NCI-H526 (cell line): ENCODE measurements around the gene ZFAND2B.
A peak's percentile ranks its signal among the peaks of the same experiment; 100 is the strongest.

ENCODE experiments used
- DNase-seq, 2 experiments: peaks; one replicate each; lab custom pipeline; 2025; lab: John Stamatoyannopoulos, UW

The ZFAND2B gene, protein sequence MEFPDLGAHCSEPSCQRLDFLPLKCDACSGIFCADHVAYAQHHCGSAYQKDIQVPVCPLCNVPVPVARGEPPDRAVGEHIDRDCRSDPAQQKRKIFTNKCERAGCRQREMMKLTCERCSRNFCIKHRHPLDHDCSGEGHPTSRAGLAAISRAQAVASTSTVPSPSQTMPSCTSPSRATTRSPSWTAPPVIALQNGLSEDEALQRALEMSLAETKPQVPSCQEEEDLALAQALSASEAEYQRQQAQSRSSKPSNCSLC

DNA sequence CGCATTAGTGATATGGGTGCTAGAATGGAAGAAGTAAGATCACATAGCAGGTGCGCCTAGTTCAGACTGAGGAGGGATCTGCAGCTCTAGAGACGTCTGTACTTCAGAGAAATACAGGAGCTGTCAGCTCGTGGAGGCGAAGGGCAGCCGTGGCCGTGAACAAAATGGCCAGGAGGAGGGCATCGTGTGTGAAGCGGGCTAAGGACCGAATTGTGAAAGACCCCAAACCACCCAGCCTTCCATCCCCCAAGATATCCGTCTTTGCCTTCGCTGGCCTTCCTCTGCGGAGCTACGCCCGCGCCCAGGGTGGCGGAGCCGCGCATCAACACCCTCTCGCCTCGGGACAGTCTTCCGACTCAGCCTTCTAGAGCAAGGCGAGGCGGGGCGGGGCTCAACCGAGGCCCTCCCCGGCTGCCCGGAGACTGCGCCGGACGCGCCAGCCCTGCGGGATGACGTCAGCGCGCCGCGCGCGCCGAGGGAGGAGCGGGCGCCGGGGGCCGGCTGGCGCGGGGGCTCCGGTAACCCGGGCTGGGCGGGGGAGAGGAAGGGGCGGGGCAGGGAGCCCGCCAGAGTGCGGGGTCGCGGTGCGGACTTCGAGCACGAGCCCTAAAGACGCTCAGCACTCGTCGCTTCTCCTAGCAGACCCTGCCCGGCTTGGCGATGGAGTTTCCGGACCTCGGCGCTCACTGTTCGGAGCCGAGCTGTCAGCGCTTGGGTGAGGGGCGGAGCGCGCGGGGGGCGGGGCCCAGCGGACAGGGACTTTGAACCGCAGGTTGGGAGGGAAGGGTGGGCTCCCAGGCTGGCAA is at the start of gene ZFAND2B:
ZFAND2B (plus strand) TSS at position 455 of the 806 bp plus-strand sequence; CDS start at position 661, 206 bp downstream.
- DNase-seq, result peak; percentile 85 to 98

DNA sequence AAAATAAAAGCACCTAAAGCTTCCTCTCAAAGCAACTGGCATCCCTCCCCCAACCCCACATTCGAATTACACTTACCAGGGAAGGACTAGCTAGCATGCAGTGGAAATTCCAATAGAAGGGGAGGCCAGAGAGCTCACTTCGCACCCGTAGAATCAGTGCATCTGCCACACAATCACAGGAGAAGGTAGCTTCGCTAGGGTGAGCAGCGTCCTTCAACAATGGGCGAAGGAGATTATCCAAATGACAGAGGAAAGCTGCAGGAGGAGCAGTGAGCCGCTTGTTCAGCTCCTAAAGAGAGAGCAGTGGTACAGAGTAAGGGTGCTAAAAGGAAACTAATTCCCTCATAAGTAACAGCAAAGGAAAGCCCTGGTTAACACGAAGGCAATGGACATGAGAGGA is 49.2 kb upstream of the ZFAND2B start:
- DNase-seq, result no peak

DNA sequence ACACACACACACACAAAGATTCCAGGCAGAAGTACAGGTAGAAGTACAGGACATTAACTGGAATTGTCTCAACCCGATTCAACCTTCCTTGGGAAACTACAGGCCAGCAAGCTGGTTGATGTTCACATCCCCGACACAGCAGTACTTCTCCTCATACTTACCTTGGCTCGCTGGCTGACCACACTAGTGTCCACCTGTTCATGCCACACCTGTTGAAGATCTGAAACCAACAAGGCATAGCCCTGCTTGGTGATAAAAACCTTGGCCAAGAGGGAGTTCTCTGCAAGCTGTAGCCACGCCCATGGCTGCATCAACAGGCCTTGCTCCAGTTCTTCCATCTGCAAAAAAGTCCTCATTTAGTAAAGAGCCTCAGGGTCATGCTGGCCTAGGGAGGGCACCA is 48.6 kb upstream of the ZFAND2B start:
- no peak for DNase-seq

DNA sequence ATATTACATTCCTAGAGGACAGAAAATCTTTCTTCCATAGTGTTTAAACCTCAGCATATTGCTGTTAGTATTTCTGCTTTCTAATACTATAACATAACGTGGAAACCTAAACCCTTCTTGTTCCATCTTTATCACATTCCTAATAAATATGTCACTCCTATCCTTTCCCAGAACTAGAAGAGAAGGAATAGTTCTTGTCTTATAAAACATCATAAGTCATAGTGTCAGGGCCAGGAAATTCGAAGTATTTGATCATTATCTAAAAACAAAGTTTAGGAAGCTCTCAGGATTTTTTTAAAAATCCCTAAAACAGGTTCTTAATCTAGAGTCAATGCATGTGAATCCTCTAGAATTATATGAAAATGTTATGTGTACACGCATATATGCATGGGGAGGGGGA is 48.0 kb upstream of the ZFAND2B start:
- no peak for DNase-seq

DNA sequence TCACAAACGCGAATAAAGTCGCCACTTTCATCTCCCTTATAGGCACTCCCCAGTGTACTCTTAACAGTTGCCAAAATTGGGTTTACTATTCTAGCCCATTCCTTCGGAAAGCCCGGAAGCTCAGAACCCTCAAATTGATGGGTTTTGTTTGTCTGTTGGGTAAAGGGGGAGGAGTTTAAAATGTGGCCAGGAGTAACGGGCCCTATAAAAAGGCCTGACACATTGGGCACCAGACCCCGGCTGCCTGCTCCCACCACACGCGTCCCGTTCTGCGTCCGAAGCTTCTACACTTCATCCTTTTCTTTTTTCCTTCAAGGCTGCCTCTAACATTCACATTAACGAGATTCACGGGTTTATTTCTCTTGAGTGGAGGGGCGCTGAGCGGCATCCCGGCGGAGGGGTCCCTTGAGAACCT is 46.8 kb upstream of the ZFAND2B start:
- DNase-seq, result no peak

DNA sequence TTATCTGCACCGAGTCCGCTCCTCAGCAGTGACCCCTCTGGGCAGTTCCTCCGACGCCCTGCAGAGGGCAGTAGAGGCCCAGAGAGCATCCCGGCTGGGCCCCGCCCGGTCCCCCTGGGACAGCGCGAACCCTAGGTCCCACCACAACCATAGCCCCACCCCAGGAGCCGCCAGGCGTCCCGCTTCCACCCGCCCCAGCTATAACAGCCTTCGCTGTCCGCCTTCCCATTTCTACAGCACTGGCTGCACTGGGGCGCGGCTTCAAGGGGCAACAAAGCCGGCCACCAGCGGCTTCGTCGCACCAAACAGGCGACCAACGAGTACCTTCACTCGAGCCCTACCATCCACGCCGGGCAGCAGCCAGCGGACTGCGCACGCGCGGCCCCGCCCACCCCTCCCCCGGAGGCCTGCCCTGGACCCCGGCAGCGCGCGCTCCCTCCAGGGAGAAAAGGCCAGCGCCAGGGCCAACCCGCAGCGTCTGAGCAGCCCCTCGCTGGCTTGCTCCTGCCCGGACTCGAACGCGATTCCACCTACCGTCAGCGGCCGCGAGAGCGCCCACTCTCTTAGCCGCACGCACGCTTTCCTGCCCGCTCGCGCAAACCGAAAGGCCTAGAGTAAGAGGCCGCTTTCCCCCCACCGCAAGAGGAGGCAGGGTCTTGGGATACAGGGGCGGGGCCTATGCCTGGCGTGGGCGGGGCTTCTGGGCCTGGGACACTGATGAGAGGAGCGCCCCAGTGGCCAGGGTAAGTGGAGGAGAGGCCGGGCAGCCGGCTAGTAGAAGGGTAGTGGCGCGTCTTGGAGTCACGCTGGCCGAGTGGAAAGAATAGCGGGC is 46.2 kb upstream of the ZFAND2B start, which contains the start of gene NHEJ1:
NHEJ1 (minus strand) TSS at position 630 of the 832 bp plus-strand sequence. CDS start 2,453 bp downstream, outside the sequence.
- DNase-seq, result peak; percentile 94 to 97

DNA sequence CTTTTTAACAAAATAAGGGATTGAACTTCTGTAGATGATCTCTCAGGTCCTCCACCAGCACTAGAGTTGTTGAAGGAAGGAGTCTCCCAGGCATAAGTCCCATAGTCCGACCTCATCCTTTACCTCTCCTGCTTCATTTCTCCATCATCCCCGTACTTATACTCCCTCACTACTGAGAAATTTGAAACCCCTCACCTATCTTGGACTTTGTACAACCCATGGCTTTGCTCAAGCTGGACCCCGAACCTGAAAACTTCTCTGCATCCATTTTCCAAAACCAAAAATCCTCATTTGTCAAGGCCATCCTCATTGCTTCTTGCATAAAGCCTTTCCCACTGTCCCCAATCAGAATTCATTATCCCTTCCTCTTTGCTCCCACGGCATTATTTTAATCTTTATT is 45.5 kb upstream of the ZFAND2B start:
- peak; percentile 38 to 41 for DNase-seq

DNA sequence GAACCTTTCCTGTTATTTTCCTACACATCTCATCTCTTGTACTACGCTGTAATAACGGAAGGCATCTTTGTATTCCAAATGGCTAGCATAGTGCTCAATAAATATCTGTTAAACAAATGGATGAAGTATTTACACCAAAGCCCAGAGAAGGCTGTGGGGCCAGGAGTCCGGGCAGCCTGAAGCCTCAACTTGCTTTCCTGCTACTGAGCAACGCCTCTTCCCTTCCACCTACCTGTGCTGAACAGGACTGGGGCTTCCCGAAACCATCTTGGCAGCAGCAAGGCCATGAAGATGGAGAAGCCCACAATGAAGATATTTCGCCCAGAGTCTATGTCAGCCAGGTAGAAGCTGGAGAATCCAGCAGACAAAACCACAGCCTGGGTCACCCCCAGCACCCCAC is 43.4 kb upstream of the ZFAND2B start:
- no peak for DNase-seq

DNA sequence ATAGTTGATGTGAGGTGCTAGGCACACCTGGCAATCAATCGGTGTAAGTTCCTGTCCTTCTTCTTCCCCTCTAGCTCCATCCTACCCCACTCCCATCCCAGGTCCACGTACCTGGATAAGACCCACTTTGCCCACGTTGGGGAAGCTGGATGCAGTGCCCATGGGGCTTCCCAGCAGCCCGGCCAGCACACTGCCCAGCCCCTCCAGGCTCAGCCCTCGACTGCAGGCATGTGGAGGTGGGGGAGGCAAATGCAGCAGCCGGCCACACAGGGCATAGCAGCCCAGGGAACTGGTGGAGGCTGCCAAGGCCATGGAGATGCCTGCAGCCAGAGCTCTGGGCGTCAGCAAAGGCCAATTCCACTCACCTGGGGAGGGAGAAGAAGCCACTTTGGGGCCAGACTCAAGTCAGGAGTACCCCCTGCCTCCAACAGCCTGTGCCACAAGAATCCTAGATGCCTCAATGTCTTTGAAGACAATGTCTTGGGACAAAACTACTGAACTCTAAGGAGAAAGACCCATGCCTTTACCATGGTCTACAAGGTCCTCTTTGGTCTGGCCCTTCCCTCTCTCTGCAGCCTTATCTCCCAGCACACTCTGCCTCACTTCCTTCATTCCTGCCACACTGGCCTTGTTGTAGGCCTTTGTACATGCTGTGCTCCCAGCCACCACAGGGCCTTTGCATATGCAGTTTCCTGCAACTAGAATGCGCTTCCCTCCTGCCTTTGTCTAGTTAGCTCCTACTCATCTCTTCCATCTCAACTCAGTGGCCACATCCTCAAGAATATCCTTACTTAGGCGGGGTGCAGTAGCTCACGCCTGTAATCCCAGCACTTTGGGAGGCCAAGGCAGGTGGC is 41.3 kb upstream of the ZFAND2B start:
- DNase-seq, result no peak

DNA sequence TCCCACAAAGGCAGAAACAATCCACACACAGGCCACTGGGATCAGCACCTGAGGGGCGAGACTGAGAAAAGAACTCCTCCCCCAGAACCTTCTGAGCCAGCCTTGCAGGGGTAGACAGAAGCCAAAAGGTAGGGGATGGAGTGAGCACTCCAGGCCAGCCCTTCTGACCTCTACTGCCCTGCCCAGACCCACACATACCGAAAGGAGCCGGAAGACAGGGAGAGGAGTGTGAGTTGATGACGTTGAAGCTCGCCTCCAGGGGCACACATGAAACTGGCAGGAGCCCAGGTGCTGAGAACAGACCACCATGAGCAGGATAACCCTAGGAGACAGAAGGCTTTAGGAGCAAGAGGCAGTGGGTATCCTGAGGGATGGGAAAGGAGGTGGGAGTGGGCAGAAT is 38.6 kb upstream of the ZFAND2B start:
- no peak for DNase-seq

DNA sequence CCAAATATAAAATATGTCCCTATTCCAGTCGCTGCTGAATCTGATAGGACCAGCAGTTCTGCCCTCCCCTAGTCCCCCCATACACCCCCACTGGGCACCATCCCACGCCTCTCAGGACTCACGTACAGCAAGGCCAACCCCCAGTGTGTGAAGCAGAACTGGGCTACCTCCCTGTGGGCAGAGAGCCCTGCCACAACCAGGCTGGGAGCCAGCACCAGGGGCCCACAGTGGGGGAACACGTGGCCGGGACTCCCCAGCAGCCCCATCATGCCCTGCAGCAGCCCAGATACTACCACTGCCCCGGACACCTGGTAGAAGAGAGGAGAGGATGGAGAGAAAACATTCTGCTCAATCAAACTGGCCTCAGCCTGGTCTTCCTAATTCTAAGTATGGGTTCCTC is 38.1 kb upstream of the ZFAND2B start:
- no peak for DNase-seq

DNA sequence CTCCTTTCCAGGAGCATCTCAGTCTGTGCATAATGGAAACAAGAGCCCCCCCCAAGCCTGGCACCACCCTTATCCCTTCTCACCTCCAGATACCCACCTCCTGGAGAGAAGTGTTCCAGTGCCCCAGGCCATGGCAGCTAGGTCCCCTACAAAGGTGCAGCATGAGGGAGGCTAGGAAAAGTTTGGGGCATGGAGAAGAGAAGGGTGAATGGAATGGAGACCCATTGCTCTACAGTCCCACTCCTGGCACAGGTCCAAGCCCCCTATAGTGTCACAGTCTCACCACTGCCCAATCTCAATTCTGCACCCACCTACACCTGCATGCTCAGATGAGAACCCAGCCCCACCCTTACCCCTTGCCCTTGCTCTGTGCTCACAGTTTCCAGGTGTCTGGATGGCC is 37.6 kb upstream of the ZFAND2B start:
- no peak for DNase-seq

DNA sequence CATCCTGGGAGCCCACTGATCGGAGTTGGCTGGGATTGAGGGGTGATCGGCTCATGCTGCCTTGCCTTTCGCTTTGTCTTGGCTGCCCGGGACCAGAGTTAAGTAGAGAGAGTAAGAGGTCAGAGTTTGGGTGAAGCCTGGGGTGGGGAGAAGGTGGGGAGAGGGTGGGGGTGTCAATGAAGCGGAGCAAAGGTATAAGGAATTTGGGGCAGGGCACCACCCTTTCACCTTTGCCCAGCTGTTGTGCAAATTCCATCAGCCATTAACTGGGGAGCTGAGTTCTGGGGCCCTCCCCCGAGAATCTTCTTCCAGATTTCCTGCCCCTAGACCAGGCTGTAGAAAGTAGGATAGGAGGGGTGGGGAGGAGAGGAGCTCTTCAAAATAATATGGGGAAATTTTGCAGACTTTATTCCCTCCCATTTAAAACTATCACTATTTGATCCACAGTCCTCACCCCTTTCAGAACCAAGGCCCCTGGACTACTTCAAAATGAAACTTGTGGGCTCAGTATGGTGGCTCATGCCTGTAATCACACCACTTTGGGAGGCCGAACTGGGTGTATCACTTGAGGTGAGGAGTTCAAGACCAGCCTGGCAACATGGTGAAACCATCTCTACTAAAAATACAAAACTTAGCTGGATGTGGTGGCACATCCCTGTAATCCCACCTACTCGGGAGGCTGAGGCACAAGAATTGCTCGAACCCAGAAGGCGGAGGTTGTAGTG is 36.5 kb upstream of the ZFAND2B start, which contains the start of gene SLC23A3:
SLC23A3 (minus strand) TSS at position 100 of the 725 bp plus-strand sequence; CDS start at position 55, 45 bp downstream.
- no peak for DNase-seq

DNA sequence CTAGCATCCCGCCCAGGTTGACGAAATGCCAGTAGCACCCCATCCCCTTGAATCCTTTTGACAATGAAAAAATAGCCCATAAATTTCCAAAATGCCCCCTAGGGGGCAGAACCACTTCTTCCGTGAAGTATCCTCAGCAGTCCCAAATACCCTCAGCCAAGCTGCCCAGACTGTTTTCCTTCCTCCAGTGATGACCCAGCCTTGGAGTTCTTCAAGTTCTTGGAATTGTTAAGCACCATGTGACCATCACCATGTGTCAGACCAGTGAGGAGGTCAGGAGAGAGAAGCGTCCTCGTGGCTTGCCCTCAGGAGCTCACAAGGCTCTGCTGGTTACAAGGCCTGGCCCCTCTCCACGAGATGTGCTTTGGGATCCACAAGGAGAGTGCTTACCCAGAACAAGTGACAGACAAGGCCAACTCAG is 35.3 kb upstream of the ZFAND2B start:
- peak; percentile 23 to 57 for DNase-seq

DNA sequence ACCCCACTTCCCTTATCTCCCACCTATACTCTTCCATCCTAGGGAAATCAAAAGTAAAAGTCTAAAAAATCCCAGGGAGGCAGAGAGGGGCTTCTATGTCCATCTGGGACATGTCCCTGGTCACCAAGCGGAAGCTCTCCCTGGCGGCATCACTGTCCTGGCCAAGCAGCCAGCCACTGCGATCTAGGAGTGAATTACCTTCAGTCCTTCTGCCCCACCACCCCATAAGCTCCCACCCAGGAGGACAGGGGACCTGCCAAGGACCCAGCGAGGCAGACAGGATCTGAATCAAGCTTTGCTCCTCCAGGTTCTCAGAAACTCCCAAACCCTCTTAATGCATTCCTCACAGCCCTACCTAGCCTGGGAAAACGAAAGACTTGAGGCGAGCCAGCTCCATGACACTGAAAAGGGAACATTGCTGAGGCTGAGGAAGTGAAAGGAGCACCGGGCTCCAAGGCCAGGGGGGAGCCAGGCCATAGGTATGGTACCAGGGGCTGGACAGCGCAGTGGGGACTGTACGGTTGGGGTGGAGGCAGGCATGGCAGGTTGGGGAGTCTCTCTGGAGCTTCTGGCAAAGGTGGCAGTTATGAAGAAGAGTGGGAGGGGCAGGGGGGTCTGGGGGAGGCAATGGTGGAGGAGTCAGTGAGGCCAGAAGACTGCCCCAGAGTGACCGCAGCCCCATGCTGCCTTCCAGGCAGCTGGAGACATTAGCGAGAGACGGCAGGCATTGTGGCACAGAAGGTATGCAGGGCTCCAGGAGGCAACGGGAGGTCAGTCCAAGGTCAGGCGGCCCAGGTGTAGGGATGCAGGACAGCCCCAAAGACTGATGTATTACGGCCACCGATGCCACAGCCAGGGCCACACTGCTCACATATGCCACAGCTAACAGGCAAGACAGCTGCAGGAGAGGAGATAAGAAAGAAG is 34.1 kb upstream of the ZFAND2B start:
- no peak for DNase-seq

DNA sequence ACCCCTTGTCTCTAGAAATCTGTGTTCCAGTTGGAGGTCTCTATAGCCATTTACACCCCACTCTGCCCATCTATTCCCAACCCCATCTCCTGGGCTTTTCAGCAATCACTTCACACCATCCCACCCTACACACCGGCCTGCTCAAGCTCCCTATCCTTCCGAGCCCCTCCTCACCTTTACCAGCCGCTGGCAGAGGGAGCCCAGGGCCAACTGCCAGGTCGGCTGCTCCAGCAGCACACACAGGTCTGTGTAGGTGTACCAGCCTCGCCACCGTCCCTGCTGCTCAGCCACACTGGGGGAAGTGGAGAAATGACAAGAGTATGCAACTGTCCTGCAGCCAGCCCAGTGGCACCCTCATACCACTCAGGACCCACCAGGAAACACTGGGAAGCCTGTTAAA is 33.4 kb upstream of the ZFAND2B start:
- no peak for DNase-seq

DNA sequence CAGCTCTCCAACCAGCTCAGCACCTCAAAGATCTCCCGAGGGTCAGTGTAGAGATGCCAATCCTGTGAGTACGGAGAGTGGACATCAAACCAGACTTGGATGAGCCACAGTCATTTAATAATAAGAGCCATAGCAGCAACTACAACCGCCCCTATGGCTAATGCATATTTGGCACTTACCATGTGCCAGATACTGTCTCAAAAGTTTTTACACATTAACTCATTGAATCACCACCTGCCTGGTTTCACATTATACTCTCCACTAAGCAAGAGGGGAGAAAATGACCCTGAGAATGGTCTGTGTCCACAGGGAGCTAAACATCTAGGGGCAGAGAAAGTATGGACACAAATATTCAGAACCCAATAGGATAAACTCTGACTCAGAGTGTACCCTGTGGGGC is 32.4 kb upstream of the ZFAND2B start:
- no peak for DNase-seq

DNA sequence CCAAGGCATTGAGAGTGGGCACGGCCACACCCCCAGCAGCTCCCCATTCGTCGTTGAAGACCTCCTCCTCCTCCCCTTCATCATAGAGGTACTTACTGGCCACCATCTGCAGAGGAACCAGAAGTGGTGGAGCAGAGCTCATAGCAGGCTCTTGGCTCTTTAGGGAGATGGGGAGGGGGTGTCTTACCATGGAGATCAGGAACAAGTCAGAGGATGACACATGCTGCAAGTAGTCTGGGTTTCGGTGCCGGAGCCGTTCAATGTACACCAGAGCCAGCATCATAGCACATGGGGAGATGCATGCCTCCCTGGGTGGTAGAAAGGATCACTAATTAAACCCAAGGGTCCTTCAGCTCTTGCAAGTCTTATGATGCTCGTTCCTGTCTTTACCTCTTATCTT is 31.8 kb upstream of the ZFAND2B start:
- no peak for DNase-seq

DNA sequence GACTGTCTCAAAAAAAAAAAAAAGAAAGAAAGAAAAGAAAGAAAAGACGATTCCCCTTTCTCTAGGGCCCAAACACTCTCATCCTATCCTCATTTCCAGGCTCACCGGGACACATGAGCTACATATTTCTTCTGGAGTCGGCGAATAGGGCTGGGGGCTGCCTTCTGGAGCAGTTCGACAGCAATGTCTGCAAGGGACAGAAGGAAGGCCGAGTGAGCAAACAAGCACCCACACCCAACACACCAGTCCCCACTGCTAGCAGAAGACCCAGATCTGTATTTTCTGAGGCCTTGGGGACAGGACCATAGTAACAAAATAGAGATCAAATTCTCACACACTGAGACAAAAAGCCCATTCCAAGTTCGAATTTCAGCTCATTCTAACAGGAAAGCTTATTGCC is 31.1 kb upstream of the ZFAND2B start:
- DNase-seq, result no peak
